ENCODE results near the gene GSG1L2. TPM values are rescaled to one million over a fixed set of nuclear protein-coding genes. Genes with fewer than 3 reads are reported as not detected.
A peak's percentile ranks its signal among the peaks of the same experiment; 100 is the strongest.

The GSG1L2 gene
- total and polyA plus RNA-seq, 2 donors from 2014 or later = not detected

DNA sequence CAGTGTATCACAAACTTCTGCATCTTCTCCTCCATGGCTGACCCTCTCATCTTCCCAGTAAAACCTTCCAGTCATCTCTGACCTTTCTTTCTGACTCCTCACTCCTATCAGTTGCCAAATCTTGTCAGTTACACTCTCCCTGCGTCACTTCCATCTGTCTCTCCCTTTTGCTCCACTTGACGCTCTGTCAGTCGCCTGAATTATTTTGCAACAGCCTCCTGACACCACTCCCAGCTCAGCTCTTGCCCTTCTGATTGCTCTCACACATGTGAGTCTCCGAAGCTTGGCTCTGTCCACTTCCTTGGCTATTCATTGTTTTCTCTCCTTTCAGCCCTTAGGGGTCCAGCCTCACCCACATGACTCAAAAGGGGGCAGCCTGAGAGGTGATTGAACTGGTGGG, 58.2 kb downstream of the GSG1L2 start:
- TF ChIP-seq, protein P1, sequence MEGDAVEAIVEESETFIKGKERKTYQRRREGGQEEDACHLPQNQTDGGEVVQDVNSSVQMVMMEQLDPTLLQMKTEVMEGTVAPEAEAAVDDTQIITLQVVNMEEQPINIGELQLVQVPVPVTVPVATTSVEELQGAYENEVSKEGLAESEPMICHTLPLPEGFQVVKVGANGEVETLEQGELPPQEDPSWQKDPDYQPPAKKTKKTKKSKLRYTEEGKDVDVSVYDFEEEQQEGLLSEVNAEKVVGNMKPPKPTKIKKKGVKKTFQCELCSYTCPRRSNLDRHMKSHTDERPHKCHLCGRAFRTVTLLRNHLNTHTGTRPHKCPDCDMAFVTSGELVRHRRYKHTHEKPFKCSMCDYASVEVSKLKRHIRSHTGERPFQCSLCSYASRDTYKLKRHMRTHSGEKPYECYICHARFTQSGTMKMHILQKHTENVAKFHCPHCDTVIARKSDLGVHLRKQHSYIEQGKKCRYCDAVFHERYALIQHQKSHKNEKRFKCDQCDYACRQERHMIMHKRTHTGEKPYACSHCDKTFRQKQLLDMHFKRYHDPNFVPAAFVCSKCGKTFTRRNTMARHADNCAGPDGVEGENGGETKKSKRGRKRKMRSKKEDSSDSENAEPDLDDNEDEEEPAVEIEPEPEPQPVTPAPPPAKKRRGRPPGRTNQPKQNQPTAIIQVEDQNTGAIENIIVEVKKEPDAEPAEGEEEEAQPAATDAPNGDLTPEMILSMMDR (IDR thresholded peaks at IDR 0.05; ENCODE audit: borderline replicate concordance, extremely low read depth, insufficient read depth) = no peak
- no peaks in the 10 kb centered on the region for H3K4me1 ChIP-seq (ENCODE audit: control insufficient read depth in 2 of 3, insufficient read depth in 2 of 3, low read depth in 1 of 3, low read length in 3 of 3)
- no peak for FAIRE-seq
- no peaks in the 10 kb centered on the region for H3K27me3 ChIP-seq (ENCODE audit: control insufficient read depth, insufficient read depth, low read length)
- peak in 2 of 5 donors; percentile 22 to 38 for DNase-seq
- intact Hi-C loops (cut with DNase I) = no loop called here
- H3K27ac ChIP-seq (ENCODE audit: low read depth in 2 of 2, low read length in 2 of 2) = no peak overlapping the region
- H3K9me3 ChIP-seq (ENCODE audit: control insufficient read depth in 2 of 3, insufficient read depth in 1 of 3, low read length in 3 of 3) = no peaks in the 10 kb centered on the region
- no peak overlapping the region for H3K4me3 ChIP-seq (ENCODE audit: low read length in 3 of 3)
- H3K9ac ChIP-seq (ENCODE audit: low read length in 3 of 3) = no peak overlapping the region
- H3K36me3 ChIP-seq (ENCODE audit: control insufficient read depth in 2 of 3, insufficient read depth in 3 of 3, low read length in 3 of 3) = no peaks in the 10 kb centered on the region

DNA sequence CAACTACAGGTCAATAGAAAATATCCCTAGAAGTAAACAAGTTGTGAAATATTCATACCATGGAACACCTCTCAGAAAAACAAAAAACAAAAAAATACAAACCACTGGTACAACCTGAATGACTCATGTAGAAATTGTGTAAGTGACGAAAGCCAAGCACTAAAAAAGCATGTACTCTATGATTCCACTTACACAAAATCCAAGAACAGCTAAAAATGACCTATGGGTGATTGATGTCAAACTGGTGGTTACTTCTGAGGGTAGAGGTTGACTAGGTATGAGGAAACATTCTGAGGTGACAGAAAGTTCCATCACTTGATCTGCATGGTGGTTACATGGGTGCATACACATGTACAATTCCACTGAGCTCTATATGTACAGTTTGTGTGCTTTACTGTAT, 61.6 kb downstream of the GSG1L2 start:
- no peak overlapping the region for H3K4me3 ChIP-seq (ENCODE audit: low read length in 3 of 3)
- intact Hi-C loops (cut with DNase I) = no loop called here
- DNase-seq (no peak), FAIRE-seq (no peak)
- no peaks in the 10 kb centered on the region for H3K36me3 ChIP-seq (ENCODE audit: control insufficient read depth in 2 of 3, insufficient read depth in 3 of 3, low read length in 3 of 3)
- H3K9ac ChIP-seq (ENCODE audit: low read length in 3 of 3) = no peak overlapping the region
- TF ChIP-seq, protein P1 (IDR thresholded peaks at IDR 0.05; ENCODE audit: borderline replicate concordance, extremely low read depth, insufficient read depth) = no peak
- peaks cover 0 to 5% (median 0%) of the 10 kb centered on the region in 3 donors for H3K9me3 ChIP-seq (ENCODE audit: control insufficient read depth in 2 of 3, insufficient read depth in 1 of 3, low read length in 3 of 3)
- H3K4me1 ChIP-seq (ENCODE audit: control insufficient read depth in 2 of 3, insufficient read depth in 2 of 3, low read depth in 1 of 3, low read length in 3 of 3) = no peaks in the 10 kb centered on the region
- H3K27me3 ChIP-seq (ENCODE audit: control insufficient read depth, insufficient read depth, low read length) = no peaks in the 10 kb centered on the region
- no peak overlapping the region for H3K27ac ChIP-seq (ENCODE audit: low read depth in 2 of 2, low read length in 2 of 2)

DNA sequence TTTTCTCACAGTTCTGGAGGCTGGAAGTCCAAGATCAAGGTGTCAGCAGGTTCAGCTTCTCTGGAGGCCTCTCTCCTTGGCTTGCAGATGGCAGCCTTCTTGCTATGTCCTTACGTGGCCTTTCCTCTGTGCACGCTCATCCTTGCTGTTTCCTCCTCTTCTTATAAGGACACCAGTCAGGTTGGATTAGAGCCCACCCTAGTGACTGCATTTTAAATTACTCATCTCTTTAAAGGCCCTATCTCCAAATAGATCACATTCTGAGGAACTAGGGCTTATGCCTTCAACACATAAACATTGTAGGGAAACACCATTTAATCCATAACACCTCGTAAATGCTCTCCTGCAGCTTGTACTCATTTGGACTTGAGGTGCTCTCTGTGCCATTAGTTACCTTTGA, 66.8 kb downstream of the GSG1L2 start:
- no peaks in the 10 kb centered on the region for H3K36me3 ChIP-seq (ENCODE audit: control insufficient read depth in 2 of 3, insufficient read depth in 3 of 3, low read length in 3 of 3)
- no peak for DNase-seq
- TF ChIP-seq, protein P1 (IDR thresholded peaks at IDR 0.05; ENCODE audit: borderline replicate concordance, extremely low read depth, insufficient read depth) = no peak
- FAIRE-seq = no peak
- intact Hi-C loops (cut with DNase I) = no loop called here
- H3K4me3 ChIP-seq (ENCODE audit: low read length in 3 of 3) = peak overlapping the region in 2 of 3 donors; percentile 2 to 22
- peak overlapping the region; percentile 39 to 59 for H3K27ac ChIP-seq (ENCODE audit: low read depth in 2 of 2, low read length in 2 of 2)
- no peak overlapping the region for H3K9ac ChIP-seq (ENCODE audit: low read length in 3 of 3)
- peaks cover 0 to 12% (median 0%) of the 10 kb centered on the region in 3 donors for H3K9me3 ChIP-seq (ENCODE audit: control insufficient read depth in 2 of 3, insufficient read depth in 1 of 3, low read length in 3 of 3)
- H3K4me1 ChIP-seq (ENCODE audit: control insufficient read depth in 2 of 3, insufficient read depth in 2 of 3, low read depth in 1 of 3, low read length in 3 of 3) = peaks cover 0 to 2% (median 0%) of the 10 kb centered on the region in 3 donors
- no peaks in the 10 kb centered on the region for H3K27me3 ChIP-seq (ENCODE audit: control insufficient read depth, insufficient read depth, low read length)

Other genes starting within 250 kb of the GSG1L2 start
- gene STX8, start 246.3 kb downstream of the GSG1L2 start, total RNA-seq = 67.2 TPM
- 127 TPM for gene STX8, start 246.3 kb downstream of the GSG1L2 start, polyA plus RNA-seq (ENCODE audit: insufficient read depth, low read depth, low replicate concordance)
- gene CFAP52, start 245.4 kb downstream of the GSG1L2 start, total RNA-seq = 1.7 TPM
- gene CFAP52, start 245.4 kb downstream of the GSG1L2 start, polyA plus RNA-seq (ENCODE audit: insufficient read depth, low read depth, low replicate concordance) = not detected
- gene USP43, start 176.6 kb downstream of the GSG1L2 start, total RNA-seq = 7.8 TPM
- 1.9 TPM for gene USP43, start 176.6 kb downstream of the GSG1L2 start, polyA plus RNA-seq (ENCODE audit: insufficient read depth, low read depth, low replicate concordance)
- gene DHRS7C, start 30.5 kb downstream of the GSG1L2 start, total RNA-seq = not detected
- gene DHRS7C, start 30.5 kb downstream of the GSG1L2 start, polyA plus RNA-seq (ENCODE audit: insufficient read depth, low read depth, low replicate concordance) = not detected
- gene GLP2R, start 3.8 kb upstream of the GSG1L2 start, total RNA-seq = not detected
- gene GLP2R, start 3.8 kb upstream of the GSG1L2 start, polyA plus RNA-seq (ENCODE audit: insufficient read depth, low read depth, low replicate concordance) = not detected
- not detected for gene RCVRN, start 83.2 kb upstream of the GSG1L2 start, total RNA-seq
- gene RCVRN, start 83.2 kb upstream of the GSG1L2 start, polyA plus RNA-seq (ENCODE audit: insufficient read depth, low read depth, low replicate concordance) = not detected

Measured in kidney (tissue), 14 donors.